GM19395 (cell line): ENCODE data around the gene ARPP21.
A peak's percentile ranks its signal among the peaks of the same experiment; 100 is the strongest.
"Not testable (repeated sequence)": the region's sequence is repeated elsewhere in the genome, so short reads cannot be mapped to it uniquely, and the experiment has no call there.

ENCODE experiments used
- ATAC-seq: cut with Tn5 transposase; IDR thresholded peaks from one replicate; pipeline ENCODE4 v1.9.1; 2021; ENCODE audit warnings: mild to moderate bottlenecking, moderate library complexity; ENCODE audit not compliant: unreplicated experiment

The ARPP21 gene

GRCh38 chr3:35639254-35640186 lies at the start of gene ARPP21:
Gene ARPP21 (plus strand): TSS chr3:35639525. CDS start chr3:35681752, 42,227 bp downstream.
- peak; percentile 49 for ATAC-seq

- peak; percentile 76 for ATAC-seq
Observed at GRCh38 chr3:35592589-35593295, 46.6 kb upstream of the ARPP21 start.

- peak; percentile 50 for ATAC-seq
Observed at GRCh38 chr3:35594739-35595138, 44.6 kb upstream of the ARPP21 start.

- ATAC-seq, result no peak
Observed at GRCh38 chr3:35596335-35596995, 42.9 kb upstream of the ARPP21 start.

- no peak for ATAC-seq
Observed at GRCh38 chr3:35597490-35597889, 41.8 kb upstream of the ARPP21 start.

GRCh38 chr3:35598804-35599203 lies 40.5 kb upstream of the ARPP21 start:
- ATAC-seq, result no peak

GRCh38 chr3:35601959-35602358 lies 37.4 kb upstream of the ARPP21 start:
- no peak for ATAC-seq

GRCh38 chr3:35602395-35602936 lies 36.9 kb upstream of the ARPP21 start:
- ATAC-seq, result no peak

GRCh38 chr3:35616346-35616745 lies 23.0 kb upstream of the ARPP21 start:
- ATAC-seq, result no peak

- ATAC-seq, result peak; percentile 54
Observed at GRCh38 chr3:35617370-35617769, 22.0 kb upstream of the ARPP21 start.

GRCh38 chr3:35620238-35620637 lies 19.1 kb upstream of the ARPP21 start:
- ATAC-seq, result not testable (repeated sequence)

- no peak for ATAC-seq
Observed at GRCh38 chr3:35624698-35625097, 14.6 kb upstream of the ARPP21 start.

- ATAC-seq, result no peak
Observed at GRCh38 chr3:35633332-35634124, 5.8 kb upstream of the ARPP21 start.

- no peak for ATAC-seq
Observed at GRCh38 chr3:35635407-35635806, 3.9 kb upstream of the ARPP21 start.

- no peak for ATAC-seq
Observed at GRCh38 chr3:35635926-35636683, 3.2 kb upstream of the ARPP21 start.

- ATAC-seq, result no peak
Observed at GRCh38 chr3:35638251-35638979, 910 bp upstream of the ARPP21 start.

GRCh38 chr3:35638980-35639253 lies 408 bp upstream of the ARPP21 start:
- no peak for ATAC-seq

- no peak for ATAC-seq
Observed at GRCh38 chr3:35640190-35641165, 1.2 kb downstream of the ARPP21 start.
